Measurements from ENCODE around the gene OR6J1. TPM values are rescaled to one million over a fixed set of nuclear protein-coding genes. Genes with fewer than 3 reads are reported as not detected.
A peak's percentile ranks its signal among the peaks of the same experiment; 100 is the strongest.

The OR6J1 gene
- total RNA-seq, 1 experiment from 2014 or later, result not detected

GRCh38 chr14:22598896-22599244 is 45.3 kb downstream of the OR6J1 start:
- intact Hi-C loops (cut with micrococcal nuclease), result loop anchor here (2.0 kb wide), 2 partner anchors 28 to 54 kb away; no protein-coding TSS in a partner anchor
- peak overlapping the region; percentile 73 for H3K9ac ChIP-seq (ENCODE audit: low read length)
- H2AFZ ChIP-seq (ENCODE audit: low read length), result peak overlapping the region; percentile 97
- H3K27ac ChIP-seq (ENCODE audit: low read length), result peak overlapping the region; percentile 68
- H3K9me2 ChIP-seq (replicated peaks; ENCODE audit: low read length), result no peaks in the 10 kb centered on the region
- peak overlapping the region; percentile 87 for H3K4me2 ChIP-seq (ENCODE audit: low read length)
- no peaks in the 10 kb centered on the region for H3K9me3 ChIP-seq (ENCODE audit: low read length)
- ChIA-PET CTCF (interaction anchor here (0.6 to 1.4 kb wide), 8 partner anchors 9 to 167 kb away, joined by 3 to 12 read pairs (median 4); partner anchors contain the start of gene DAD1), POLR2A (ENCODE audit: unreplicated experiment) (interaction anchor here (0.6 to 1.9 kb wide), 3 partner anchors 9 to 52 kb away, joined by 3 to 18 read pairs (median 5); partner anchors contain the start of gene DAD1)
- BruUV-seq (replicated peaks), result no TSS peak
- no peaks in the 10 kb centered on the region for H4K20me1 ChIP-seq (ENCODE audit: low read length)
- peaks cover 54% of the 10 kb centered on the region for H3K4me1 ChIP-seq (ENCODE audit: insufficient read depth, low read length)
- ATAC-seq (peak; percentile 80), DNase-seq (peak; percentile 74)
- no peaks in the 10 kb centered on the region for H3K27me3 ChIP-seq (ENCODE audit: low read length)
- peaks cover 7% of the 10 kb centered on the region; the same call in 1 of the 2 replicates for H3K36me3 ChIP-seq (ENCODE audit: low read depth, low read length)
- TF ChIP-seq EZH2 (IDR thresholded peaks at IDR 0.05; ENCODE audit: low read length, unreplicated experiment) (no peak), CTCF (conservative IDR thresholded peaks at IDR 0.05; ENCODE audit: low read depth, low read length) (peak; percentile 59)
- peaks cover 16% of the 10 kb centered on the region for H3K79me2 ChIP-seq (ENCODE audit: low read length)
- peaks cover 5% of the 10 kb centered on the region for H3F3A ChIP-seq (ENCODE audit: low read length, unreplicated experiment)
- peak overlapping the region; percentile 89 for H3K4me3 ChIP-seq (ENCODE audit: low read length)

GRCh38 chr14:22598099-22598895 is 45.9 kb downstream of the OR6J1 start, which contains the start of gene ABHD4:
ABHD4 (plus strand) TSS chr14:22598300; CDS start chr14:22598307, 7 bp downstream.
- H3K9me3 ChIP-seq (ENCODE audit: low read length), result no peaks in the 10 kb centered on the region
- ChIA-PET CTCF (interaction anchor here (0.6 to 1.4 kb wide), 4 partner anchors 9 to 52 kb away, joined by 4 to 12 read pairs (median 8); partner anchors contain the start of gene DAD1), POLR2A (ENCODE audit: unreplicated experiment) (interaction anchor here (0.6 to 1.9 kb wide), 3 partner anchors 9 to 53 kb away, joined by 3 to 18 read pairs (median 5); partner anchors contain the start of gene DAD1)
- no peaks in the 10 kb centered on the region for H4K20me1 ChIP-seq (ENCODE audit: low read length)
- intact Hi-C loops (cut with micrococcal nuclease), result loop anchor here (2.0 kb wide), 2 partner anchors 27 to 55 kb away; no protein-coding TSS in a partner anchor
- TF ChIP-seq CTCF (conservative IDR thresholded peaks at IDR 0.05; ENCODE audit: low read depth, low read length), result no peak
- no peak for TF ChIP-seq EZH2phosphoT487 (IDR thresholded peaks at IDR 0.05; ENCODE audit: borderline replicate concordance, low read length)
- no peak for TF ChIP-seq EZH2 (IDR thresholded peaks at IDR 0.05; ENCODE audit: low read length, unreplicated experiment)
- peaks cover 1% of the 10 kb centered on the region; the same call in 1 of the 2 replicates for H3K36me3 ChIP-seq (ENCODE audit: low read depth, low read length)
- peaks cover 50% of the 10 kb centered on the region for H3K4me1 ChIP-seq (ENCODE audit: insufficient read depth, low read length)
- BruUV-seq (replicated peaks), result TSS peak; percentile 80
- H3K4me3 ChIP-seq (ENCODE audit: low read length), result peak within 1 kb of the TSS; percentile 89
- H3K79me2 ChIP-seq (ENCODE audit: low read length), result peaks cover 16% of the 10 kb centered on the region
- H3K9ac ChIP-seq (ENCODE audit: low read length), result peak within 1 kb of the TSS; percentile 73
- DNase-seq (peak; percentile 61), ATAC-seq (peak; percentile 82)
- no peaks in the 10 kb centered on the region for H3K9me2 ChIP-seq (replicated peaks; ENCODE audit: low read length)
- peak within 1 kb of the TSS; percentile 87 for H3K4me2 ChIP-seq (ENCODE audit: low read length)
- peak within 1 kb of the TSS; percentile 68 for H3K27ac ChIP-seq (ENCODE audit: low read length)
- no peaks in the 10 kb centered on the region for H3K27me3 ChIP-seq (ENCODE audit: low read length)
- H2AFZ ChIP-seq (ENCODE audit: low read length), result peak within 1 kb of the TSS; percentile 97
- H3F3A ChIP-seq (ENCODE audit: low read length, unreplicated experiment), result peaks cover 5% of the 10 kb centered on the region

Measured in PC-3 (cell line).